Measurements from ENCODE around the gene CSTF3.

GRCh38 chr11:33055375-33055774 lies 105.9 kb downstream of the CSTF3 start:
- TF ChIP-seq CTCF (conservative IDR thresholded peaks at IDR 0.05; ENCODE audit: low read length): no peak
- TF ChIP-seq EZH2phosphoT487 (IDR thresholded peaks at IDR 0.05; ENCODE audit: borderline replicate concordance, low read depth, low read length): no peak

Data from OCI-LY7 (cell line).